ENCODE data around the gene CMSS1.

Gene CMSS1

DNA sequence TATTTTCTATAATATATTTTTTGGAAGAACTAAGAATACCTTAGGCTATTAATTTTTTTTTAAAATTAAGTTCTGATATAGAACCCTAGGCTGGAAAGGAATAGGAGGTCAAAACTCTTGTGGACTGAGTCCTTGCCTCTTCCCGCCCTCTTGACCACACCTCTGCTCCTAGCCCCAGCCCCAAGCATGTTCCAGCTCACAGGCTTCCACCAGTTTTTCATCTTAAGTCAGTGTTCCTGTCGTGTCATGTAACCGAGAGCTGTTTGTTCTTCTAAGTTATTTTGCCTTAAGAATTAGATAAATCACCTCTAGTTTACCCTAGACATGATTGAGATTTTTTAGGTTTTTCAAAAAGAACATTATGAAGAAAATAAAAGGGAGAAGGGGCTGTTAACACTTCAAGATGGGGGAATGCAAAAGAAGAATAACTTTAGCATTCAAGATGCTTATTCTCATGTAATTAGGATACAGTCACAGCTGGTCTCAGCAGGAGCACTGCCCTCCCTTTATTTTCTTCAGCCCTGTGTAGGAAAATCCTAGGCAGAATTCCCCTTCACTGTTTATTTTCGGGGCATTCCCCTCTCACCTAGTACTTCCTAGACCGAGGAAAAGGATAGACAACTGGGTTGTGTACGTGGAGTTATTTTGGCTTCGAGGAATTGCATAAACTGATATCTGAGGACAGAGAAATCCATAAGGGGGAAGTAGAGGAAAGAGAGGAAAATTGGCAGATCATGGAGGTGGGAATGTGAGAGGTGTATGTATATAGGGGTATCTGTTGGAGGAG, 110.2 kb downstream of the CMSS1 start:
- DNase-seq (ENCODE audit: low read depth in 1 of 2, low spot score in 1 of 2): no peak
- Histone ChIP-seq H3K27me3 (ENCODE audit: insufficient read depth, poor library complexity, severe bottlenecking) (no peaks in the 10 kb centered on the region), H3K27ac (replicated peaks) (no peak overlapping the region), H3K4me3 (replicated peaks; ENCODE audit: insufficient read depth, low read length) (no peak overlapping the region)
- TF ChIP-seq, protein P1, sequence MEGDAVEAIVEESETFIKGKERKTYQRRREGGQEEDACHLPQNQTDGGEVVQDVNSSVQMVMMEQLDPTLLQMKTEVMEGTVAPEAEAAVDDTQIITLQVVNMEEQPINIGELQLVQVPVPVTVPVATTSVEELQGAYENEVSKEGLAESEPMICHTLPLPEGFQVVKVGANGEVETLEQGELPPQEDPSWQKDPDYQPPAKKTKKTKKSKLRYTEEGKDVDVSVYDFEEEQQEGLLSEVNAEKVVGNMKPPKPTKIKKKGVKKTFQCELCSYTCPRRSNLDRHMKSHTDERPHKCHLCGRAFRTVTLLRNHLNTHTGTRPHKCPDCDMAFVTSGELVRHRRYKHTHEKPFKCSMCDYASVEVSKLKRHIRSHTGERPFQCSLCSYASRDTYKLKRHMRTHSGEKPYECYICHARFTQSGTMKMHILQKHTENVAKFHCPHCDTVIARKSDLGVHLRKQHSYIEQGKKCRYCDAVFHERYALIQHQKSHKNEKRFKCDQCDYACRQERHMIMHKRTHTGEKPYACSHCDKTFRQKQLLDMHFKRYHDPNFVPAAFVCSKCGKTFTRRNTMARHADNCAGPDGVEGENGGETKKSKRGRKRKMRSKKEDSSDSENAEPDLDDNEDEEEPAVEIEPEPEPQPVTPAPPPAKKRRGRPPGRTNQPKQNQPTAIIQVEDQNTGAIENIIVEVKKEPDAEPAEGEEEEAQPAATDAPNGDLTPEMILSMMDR (IDR thresholded peaks at IDR 0.05; ENCODE audit: insufficient read depth, low read length): no peak
- TF ChIP-seq POLR2AphosphoS5 (IDR thresholded peaks at IDR 0.05; ENCODE audit: low read depth): no peak
- TF ChIP-seq, protein P2, sequence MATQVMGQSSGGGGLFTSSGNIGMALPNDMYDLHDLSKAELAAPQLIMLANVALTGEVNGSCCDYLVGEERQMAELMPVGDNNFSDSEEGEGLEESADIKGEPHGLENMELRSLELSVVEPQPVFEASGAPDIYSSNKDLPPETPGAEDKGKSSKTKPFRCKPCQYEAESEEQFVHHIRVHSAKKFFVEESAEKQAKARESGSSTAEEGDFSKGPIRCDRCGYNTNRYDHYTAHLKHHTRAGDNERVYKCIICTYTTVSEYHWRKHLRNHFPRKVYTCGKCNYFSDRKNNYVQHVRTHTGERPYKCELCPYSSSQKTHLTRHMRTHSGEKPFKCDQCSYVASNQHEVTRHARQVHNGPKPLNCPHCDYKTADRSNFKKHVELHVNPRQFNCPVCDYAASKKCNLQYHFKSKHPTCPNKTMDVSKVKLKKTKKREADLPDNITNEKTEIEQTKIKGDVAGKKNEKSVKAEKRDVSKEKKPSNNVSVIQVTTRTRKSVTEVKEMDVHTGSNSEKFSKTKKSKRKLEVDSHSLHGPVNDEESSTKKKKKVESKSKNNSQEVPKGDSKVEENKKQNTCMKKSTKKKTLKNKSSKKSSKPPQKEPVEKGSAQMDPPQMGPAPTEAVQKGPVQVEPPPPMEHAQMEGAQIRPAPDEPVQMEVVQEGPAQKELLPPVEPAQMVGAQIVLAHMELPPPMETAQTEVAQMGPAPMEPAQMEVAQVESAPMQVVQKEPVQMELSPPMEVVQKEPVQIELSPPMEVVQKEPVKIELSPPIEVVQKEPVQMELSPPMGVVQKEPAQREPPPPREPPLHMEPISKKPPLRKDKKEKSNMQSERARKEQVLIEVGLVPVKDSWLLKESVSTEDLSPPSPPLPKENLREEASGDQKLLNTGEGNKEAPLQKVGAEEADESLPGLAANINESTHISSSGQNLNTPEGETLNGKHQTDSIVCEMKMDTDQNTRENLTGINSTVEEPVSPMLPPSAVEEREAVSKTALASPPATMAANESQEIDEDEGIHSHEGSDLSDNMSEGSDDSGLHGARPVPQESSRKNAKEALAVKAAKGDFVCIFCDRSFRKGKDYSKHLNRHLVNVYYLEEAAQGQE (IDR thresholded peaks at IDR 0.05; ENCODE audit: insufficient replicate concordance, low read depth): no peak
- no peak for TF ChIP-seq SPI1 (IDR thresholded peaks at IDR 0.05; ENCODE audit: borderline replicate concordance, low read depth)
- TF ChIP-seq GABPA (IDR thresholded peaks at IDR 0.05; ENCODE audit: low read depth): no peak

DNA sequence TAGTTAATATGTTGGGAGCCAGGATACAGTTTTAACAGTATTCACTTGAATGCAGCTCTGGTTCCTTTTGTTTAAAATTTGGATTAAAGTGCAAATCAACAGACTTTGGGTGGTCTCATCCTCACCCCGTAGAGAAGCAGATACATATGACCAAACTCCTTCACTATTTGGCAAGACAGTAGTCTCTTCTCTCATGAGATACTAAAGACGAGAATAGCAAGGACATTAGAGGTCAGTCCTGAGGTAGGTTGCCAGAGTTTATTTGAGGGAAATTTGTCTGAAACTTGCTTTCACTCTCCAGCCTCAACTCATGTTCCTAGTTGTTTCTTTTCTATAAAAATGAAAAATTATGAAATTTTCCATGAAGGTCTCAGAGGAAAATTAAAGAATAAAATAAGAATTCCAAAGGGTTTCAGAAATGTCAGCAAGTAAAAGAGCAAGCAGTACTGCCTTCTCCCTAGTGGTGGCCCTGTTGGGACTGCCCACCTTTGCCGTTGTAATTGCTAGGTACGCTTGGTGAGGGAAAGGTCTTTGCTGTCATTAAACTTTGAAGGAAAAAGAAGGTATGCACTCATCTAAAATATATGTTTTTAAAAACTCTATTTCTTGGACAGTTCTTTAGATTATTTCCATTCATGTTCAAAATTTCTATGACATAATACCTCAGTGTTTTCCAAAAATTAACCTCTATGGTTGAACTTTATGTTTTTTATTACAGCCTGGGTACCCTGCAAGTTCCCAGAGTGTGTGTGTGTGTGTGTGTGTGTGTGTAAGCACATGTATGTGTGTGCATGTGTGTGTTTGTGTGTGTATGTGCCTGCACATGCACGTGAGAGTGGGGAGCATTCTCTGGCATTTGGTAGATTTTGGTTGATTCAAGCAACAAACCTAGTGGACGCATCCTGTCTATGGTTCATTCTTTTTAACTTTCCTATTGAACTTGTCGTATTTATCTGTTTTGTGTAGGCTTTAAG, 111.4 kb downstream of the CMSS1 start:
- no peak overlapping the region for H3K27ac ChIP-seq (replicated peaks)
- TF ChIP-seq SPI1 (IDR thresholded peaks at IDR 0.05; ENCODE audit: borderline replicate concordance, low read depth) (no peak), POLR2AphosphoS5 (IDR thresholded peaks at IDR 0.05; ENCODE audit: low read depth) (no peak), GABPA (IDR thresholded peaks at IDR 0.05; ENCODE audit: low read depth) (no peak)
- TF ChIP-seq, protein P2 (IDR thresholded peaks at IDR 0.05; ENCODE audit: insufficient replicate concordance, low read depth): no peak
- TF ChIP-seq, protein P1 (IDR thresholded peaks at IDR 0.05; ENCODE audit: insufficient read depth, low read length): no peak
- DNase-seq (ENCODE audit: low read depth in 1 of 2, low spot score in 1 of 2): no peak
- H3K4me3 ChIP-seq (replicated peaks; ENCODE audit: insufficient read depth, low read length): no peak overlapping the region
- no peaks in the 10 kb centered on the region for H3K27me3 ChIP-seq (ENCODE audit: insufficient read depth, poor library complexity, severe bottlenecking)

DNA sequence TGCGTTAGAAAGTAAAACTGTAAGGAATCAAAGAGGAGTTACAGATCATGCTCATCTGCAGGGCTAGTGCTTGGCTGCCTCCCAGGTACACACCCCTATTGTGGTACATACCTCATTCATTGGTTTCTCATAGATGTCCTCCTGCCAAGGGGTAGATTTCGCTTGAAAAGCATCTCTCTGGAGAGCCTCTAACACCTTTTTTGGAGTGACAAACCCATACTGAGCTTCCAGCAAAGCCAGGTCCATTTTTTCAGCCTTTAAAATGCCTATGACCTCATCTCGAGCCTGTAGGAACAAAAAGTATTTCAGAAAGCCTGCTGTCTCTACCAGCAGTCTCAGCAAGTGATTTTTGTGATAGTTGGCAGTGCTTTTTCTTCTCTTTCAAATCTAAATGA, 112.1 kb downstream of the CMSS1 start:
- no peak for TF ChIP-seq GABPA (IDR thresholded peaks at IDR 0.05; ENCODE audit: low read depth)
- TF ChIP-seq, protein P1 (IDR thresholded peaks at IDR 0.05; ENCODE audit: insufficient read depth, low read length): no peak
- TF ChIP-seq POLR2AphosphoS5 (IDR thresholded peaks at IDR 0.05; ENCODE audit: low read depth): no peak
- TF ChIP-seq SPI1 (IDR thresholded peaks at IDR 0.05; ENCODE audit: borderline replicate concordance, low read depth): no peak
- TF ChIP-seq, protein P2 (IDR thresholded peaks at IDR 0.05; ENCODE audit: insufficient replicate concordance, low read depth): no peak
- Histone ChIP-seq H3K4me3 (replicated peaks; ENCODE audit: insufficient read depth, low read length) (no peak overlapping the region), H3K27ac (replicated peaks) (no peak overlapping the region), H3K27me3 (ENCODE audit: insufficient read depth, poor library complexity, severe bottlenecking) (no peaks in the 10 kb centered on the region)
- no peak for DNase-seq (ENCODE audit: low read depth in 1 of 2, low spot score in 1 of 2)
